Astrocyte of the cerebellum (primary cell): Measurements from ENCODE around the gene ESPL1.

Experiments used
- DNase-seq: peaks from one replicate; pipeline ENCODE4 v3.0.0-alpha.2; 2011; ENCODE audit warnings: low read depth
- H3K4me3 ChIP-seq: 2 replicates; pipeline ENCODE4 v1.5.1; 2011; ENCODE audit warnings: mild to moderate bottlenecking, low read depth, low read length, moderate library complexity
- in situ Hi-C: cut with HindIII; loops from 2 replicates; pipeline ENCODE4 v1.10.0; 2017; ENCODE audit warnings: low sequenced_read_pairs
- TF ChIP-seq, protein P1 (sequence below): IDR thresholded peaks from 2 replicates; pipeline ENCODE4 v1.5.1; 2012; ENCODE audit warnings: low read length, low read depth, moderate library complexity, mild to moderate bottlenecking; ENCODE audit errors: missing control alignments

ESPL1 gene

DNA sequence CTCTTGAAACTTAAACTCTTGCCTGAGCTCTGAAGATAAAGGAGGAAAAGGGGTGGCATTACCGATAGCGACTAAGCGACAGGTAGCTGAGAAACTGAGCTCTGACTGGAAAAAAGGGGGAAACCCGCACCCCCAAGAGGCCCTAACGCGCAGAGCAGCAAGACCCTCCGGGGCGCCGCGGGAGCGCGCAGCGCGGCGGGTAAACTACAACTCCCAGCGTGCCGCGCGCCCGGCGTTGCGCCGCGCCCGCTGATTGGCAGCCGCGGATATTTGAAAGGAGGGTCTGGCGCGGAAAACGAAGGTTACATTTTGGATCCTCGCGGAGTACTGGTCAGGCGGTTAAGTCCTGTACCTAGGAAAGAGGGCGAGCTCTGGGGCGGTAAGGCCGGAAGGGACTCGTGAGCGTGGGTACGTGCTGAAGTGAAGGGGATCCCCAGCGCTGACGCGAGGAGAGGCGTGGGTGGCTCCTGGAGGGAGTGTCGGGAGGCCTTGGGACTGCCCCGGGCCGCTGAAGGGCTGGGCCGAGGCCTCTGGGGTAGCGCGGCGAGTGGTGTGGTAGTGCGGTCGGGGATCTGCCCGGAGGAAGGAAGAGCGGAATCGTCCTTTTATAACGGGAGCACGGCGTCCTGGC is at the start of gene ESPL1:
Gene ESPL1, plus strand, starts transcription at position 301 of the 631 bp plus-strand sequence. CDS start 468 bp downstream, outside the sequence.
- in situ Hi-C loops, result loop anchor here (10.0 kb wide), 1 partner anchor 133 kb away; no protein-coding TSS in a partner anchor
- TF ChIP-seq, protein P1, sequence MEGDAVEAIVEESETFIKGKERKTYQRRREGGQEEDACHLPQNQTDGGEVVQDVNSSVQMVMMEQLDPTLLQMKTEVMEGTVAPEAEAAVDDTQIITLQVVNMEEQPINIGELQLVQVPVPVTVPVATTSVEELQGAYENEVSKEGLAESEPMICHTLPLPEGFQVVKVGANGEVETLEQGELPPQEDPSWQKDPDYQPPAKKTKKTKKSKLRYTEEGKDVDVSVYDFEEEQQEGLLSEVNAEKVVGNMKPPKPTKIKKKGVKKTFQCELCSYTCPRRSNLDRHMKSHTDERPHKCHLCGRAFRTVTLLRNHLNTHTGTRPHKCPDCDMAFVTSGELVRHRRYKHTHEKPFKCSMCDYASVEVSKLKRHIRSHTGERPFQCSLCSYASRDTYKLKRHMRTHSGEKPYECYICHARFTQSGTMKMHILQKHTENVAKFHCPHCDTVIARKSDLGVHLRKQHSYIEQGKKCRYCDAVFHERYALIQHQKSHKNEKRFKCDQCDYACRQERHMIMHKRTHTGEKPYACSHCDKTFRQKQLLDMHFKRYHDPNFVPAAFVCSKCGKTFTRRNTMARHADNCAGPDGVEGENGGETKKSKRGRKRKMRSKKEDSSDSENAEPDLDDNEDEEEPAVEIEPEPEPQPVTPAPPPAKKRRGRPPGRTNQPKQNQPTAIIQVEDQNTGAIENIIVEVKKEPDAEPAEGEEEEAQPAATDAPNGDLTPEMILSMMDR, result peak; percentile 44
- H3K4me3 ChIP-seq, result peak within 1 kb of the TSS; percentile 78
- DNase-seq, result peak; percentile 50

DNA sequence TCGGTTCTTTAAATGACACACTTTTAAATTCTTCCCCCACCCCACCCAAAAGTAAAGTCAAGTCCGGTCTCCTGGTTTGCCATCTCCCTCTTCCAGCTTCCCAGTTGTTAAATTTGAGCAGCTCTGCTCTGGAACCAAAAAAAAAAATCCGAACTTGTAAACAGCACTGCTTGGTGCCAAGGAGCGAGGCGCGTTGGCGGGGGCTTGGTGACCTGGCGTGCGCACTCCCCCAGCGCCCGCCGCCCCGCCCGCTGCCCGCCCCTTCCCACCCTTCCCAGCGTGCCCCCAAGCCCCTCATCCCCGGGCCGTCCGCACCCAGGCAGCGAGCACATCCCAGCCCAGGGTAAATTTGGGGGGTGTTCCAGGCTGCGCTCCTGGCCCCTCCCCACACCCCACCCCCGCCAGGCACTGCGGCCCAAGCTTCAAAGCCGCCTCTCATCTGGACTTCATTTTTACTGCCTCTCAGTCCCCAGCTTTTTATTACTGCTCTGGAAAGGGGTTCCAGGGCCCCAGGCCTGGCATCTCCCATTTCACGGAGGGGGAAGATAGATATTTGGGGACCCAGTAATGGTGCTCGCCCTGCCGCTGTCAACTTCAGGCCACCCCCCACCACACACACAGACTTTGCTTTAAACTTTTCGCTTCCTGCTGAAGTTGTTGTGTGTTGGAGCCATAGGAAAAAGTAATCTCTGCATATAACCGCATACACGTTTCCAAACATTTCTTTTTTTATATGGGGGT is 49.4 kb upstream of the ESPL1 start:
- in situ Hi-C loops, result no loop called here
- DNase-seq, result no peak
- H3K4me3 ChIP-seq, result peak overlapping the region; percentile 74
- TF ChIP-seq, protein P1, result no peak

DNA sequence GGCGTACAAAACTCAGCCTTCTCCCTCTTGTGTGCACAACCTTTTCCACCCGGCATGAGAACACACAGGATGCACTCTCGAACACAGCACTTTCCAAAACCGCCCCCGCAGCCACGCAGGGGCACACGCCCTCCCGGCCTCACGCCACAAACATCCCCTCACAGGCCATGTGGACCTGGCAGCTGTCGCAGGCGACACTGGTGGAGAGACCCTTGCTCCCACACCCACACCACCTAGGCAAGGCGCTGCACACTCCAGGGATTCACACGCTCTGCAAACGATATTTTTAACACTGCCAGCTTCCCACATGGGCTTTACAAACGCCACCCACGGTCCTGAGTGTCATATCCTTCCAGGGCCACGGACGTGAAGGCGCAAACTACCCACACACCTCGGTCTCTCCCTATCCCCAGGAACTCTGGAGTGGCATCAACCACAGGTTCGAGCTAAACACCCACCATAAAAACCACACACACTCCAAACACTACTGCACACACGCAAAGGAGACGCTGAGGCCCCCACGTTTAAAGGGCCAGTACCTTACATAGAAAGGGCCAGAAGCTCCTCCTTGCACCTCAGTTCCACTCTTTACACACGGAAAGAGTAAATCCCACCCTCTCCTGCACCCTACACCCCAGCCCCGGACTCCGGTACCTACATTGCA is 48.7 kb upstream of the ESPL1 start:
- H3K4me3 ChIP-seq, result peak overlapping the region; percentile 74
- no peak for DNase-seq
- TF ChIP-seq, protein P1, result no peak
- in situ Hi-C loops, result no loop called here

DNA sequence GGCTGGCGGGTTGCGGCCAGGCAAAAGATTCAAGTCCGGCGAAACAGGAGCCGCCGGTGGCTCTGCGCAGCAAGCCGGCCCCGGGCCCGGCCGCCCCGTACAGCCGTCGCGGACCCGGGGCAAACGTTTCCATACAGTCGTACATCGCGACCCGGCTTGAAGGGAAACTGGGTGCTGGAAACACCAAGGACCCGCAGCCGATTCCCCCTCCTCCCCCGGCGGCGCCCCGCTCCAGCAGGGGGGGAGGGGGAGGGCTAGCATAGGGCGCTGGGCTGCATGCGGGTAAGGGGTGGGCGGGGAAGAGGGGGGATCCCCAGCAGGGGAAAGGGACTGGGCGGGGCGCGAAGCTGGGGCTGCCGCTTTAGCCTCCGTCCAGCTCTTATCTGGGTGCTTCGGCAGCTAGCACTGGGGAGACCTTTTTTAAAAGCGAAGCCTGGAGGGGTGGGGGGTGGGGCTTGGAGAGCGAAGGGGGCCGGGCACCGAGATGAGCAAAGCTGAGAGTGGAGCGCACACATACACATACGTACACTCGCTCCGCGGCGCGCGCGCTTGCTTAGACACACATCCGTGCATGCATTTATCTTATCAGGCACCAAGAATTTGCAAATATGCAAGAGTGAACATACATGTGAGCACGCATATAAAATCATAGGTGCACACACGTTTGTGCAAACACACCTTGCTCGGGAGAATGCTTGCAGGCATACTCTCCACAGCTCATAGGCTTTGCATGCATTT is 48.0 kb upstream of the ESPL1 start:
- DNase-seq, result no peak
- TF ChIP-seq, protein P1, result no peak
- in situ Hi-C loops, result no loop called here
- H3K4me3 ChIP-seq, result peak overlapping the region; percentile 74

DNA sequence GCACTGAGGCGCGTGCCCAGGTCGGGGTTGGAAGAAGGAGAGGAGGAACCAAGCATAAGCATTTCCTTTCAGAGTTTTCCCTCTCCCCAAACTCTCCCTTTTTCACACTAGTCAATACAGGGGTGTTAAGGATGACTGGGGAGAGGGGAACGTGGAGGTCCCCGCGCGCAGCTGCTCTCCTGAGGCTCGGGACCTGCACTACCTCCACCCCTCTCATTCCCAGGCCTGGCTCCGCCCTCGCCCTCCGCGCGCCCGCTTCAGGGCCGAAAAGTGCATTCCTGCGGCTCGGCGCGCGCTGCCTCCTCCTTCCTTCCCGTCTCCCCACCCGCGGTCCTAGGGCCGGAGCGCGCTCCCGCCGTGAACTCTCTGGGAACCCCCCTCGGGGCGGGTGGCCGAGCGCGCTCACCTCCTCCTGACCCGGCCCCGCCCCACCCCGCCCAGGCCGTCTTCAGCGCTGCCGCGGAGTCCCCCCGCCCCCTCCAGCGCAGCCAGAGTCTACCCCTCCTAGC is 47.4 kb upstream of the ESPL1 start:
- peak overlapping the region; percentile 74 for H3K4me3 ChIP-seq
- DNase-seq, result peak; percentile 71
- TF ChIP-seq, protein P1, result no peak
- in situ Hi-C loops, result no loop called here
